GM19193 (cell line): ENCODE measurements around the gene FXYD4.

Source experiments
- POLR2A ChIP-seq: IDR thresholded peaks from 4 replicates; pipeline ENCODE4 v1.6.1; 2011; ENCODE audit not compliant: insufficient read depth, insufficient read length; ENCODE audit errors: extremely low read depth

The FXYD4 gene

DNA sequence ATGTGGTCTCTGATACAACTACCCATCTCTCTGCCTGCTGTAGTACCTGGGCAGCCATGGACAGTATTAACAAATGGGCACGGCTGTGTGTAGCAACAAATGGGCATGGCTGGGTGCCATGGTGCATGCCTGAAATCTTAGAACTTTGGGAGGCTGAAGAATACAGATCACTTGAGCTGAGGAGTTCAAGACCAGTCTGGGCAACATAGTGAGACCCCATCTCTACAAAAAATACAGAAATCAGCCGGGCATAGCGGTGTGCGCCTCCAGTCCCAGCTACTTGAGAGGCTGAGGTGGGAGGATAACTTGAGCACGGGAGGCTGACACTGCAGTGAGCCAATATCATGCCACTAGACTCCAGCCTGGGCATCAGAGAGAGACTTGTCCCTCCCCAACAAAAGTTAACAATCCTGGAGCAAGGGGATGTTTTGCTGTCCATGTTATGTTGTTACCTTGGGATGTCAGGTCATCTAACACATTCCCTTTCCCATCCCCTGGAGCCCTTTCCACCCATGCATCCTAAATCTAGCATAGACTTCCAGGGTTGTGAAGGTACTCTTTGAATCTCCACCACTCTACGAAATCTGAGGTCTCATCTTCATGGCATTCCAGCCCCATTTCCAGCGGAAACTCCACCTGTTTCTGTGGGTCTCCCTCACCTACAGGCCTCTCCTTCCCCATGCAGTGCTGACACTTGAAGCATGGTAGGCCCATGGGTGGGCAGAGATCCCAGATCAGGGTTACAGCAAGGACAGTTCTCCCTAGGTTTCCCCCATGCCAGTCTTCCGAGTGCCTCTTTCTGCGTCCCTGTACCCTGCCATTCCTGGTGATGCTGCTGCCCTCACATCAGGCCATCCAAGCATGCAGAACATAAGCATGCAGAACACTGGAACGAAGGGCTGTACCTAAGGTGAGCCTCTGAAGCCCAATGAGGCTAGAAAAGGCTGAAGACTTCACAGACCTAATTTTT is 13.1 kb downstream of the FXYD4 start:
- peak; percentile 51 for TF ChIP-seq POLR2A

DNA sequence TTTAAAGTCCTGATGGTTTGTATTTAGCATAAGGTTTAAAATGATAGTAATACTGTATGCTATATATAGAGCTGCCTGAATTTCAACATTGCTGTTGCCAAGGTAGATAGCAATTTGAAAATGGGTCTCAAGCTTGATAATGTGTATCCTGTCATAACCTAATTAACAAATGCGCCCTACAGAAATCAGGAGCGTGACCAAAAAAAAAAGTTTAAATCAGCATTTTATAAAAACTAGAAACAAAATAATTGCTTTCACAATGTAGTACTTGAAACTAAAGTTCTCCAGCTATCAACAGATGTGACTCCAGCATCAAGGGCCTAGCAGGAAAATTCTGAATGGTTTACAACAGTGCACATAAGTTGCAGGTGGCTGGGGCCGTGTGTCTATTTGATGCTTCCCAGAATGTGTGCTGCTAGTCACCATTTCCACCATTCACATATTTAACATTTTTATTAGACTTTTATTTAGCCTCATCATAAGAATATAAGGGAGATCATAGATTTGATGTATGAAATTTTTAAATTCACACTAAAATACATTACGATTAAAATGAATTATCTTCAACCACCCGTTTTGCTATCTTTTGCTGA is 14.1 kb downstream of the FXYD4 start:
- TF ChIP-seq POLR2A = no peak

DNA sequence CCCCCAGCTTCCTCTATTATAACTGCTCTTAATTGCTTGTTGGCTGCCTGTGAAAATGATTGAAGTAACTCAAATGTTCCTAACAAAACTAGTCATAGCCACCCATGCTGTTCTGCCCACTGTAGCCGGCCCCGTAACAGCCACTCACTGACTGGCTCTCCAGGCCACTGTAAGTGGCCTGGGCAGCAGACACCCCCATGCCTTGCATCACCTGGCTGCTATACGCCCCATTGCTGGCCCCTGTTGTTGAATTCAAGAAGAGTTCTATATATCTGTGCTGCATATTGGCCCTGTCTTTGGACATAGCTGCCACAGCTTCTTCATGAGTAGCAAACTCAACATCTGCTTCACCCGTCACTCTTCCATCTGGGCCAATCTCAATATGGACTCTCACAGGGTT is 15.1 kb downstream of the FXYD4 start:
- TF ChIP-seq POLR2A = no peak

DNA sequence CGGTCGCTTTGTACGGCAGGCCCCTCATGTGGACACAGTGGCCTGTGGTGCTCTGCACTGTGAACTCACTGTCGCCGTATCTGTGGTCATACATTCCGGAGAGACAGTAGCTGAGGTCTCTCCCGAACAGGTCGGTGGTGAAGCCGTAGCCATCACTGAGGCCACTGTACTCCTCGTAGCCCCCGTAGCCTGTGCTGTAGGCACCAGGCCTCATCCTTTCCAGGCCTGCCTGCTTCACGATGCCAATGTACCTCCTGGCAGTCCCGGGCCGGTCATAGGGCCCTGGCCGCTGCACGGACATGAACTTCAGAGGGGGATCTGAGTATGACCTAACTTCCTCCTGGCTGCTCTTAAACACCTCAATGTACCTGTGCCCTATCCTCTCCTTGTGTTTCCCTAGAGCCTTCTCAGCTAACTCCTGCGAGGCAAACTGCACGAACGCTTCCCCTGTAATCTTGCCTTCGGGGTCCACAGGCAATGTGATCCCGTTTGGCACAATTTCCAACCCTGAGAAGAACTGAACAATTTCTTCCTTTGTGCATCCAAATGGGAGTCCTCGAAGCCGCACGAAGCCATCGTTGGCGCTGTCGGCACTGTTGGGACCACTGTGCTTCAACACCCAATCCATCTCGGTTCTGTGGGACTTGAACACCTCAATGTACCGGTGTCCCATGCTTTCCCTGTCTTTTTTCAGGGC is 15.7 kb downstream of the FXYD4 start:
- no peak for TF ChIP-seq POLR2A

DNA sequence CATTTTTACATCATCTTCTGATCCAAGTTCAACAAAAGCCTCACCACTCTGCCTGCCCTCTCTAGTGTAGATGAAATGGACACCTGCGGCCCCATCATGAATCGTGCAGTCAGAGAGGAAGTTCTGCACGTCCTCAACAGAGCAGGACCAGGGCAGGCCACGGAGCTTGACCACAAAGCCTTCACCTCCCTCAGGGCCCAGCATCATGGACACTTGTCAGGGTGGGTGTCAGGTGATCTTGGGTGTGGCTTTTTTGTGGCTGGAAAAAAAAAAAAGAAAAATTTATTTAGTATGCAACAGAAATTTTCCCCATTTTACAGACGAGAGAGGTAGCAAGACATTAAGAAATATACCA is 16.2 kb downstream of the FXYD4 start:
- no peak for TF ChIP-seq POLR2A

DNA sequence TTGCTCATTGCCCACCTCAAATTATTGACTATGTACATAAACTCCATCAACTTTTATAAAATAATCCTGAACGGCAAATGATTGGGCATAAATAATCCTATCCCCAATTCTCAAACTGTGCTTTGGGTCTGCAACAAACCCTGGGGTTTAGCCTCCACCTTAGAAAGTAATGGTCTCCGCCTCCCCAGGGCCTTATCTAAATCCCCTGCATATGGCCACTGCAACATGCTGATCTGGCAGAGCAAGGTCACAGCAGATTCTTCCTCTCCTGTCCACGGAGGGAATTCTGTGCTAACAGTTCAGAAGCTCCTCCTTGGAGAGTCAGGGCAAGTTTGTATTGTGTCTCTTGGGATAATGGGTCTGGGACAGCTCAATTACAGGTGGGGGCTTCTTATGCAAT is 18.4 kb downstream of the FXYD4 start:
- TF ChIP-seq POLR2A = no peak

DNA sequence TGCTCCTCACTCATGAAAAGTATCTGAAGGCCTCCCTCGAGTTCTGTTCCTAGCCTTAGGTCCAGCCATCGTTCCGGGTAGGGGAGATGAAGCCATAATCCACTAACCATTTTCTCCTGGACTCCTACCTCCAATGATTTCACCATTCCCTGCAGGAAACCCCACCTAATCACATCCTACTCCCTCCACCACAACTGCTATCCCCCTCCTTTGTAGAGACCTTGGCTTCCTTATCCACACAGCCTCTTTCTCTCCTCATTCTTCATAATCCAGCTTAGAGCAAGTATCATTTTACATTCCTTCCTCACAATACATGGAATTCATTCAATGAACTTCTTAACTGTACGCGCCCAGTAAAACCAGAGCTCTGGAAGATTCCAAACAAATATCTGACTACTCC is 18.9 kb downstream of the FXYD4 start:
- TF ChIP-seq POLR2A = no peak

DNA sequence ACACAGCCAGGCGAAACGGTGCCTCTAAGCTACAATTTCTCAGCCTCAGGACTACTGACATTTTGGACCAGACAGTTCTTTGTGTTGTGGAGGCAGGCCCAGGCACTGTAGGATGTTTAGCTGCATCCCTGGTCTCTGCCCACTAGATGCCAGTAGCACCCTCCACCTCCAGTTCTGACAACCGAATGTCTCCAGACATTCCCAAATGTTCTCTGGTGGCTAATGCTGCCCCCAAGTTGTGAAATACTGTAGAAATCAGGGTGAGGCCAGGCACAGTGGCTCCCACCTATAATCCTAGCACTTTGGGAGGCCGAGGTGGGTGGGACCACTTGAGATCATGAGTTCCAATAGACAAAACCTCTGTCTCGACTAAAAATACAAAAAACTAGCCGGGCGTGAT is 19.3 kb downstream of the FXYD4 start:
- no peak for TF ChIP-seq POLR2A

DNA sequence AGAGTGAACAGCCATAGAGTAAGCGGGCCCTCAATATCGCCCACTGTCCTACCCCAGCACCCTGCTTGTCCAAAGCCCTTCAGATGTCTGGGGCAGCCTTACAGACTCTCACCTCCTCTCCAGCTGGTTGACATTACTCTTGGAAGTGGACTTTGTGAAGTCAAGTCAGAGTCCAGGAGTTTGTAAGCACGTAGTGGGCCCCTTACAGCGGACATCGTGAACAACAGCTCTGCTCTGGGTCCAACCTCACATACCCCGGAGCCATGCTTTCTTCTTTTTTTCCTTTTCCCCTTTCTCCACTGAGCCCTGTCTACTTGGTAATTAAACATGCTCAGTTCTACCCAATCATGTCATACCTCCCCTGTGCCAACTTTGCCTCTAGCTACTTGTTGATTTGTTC is 20.1 kb downstream of the FXYD4 start:
- no peak for TF ChIP-seq POLR2A

DNA sequence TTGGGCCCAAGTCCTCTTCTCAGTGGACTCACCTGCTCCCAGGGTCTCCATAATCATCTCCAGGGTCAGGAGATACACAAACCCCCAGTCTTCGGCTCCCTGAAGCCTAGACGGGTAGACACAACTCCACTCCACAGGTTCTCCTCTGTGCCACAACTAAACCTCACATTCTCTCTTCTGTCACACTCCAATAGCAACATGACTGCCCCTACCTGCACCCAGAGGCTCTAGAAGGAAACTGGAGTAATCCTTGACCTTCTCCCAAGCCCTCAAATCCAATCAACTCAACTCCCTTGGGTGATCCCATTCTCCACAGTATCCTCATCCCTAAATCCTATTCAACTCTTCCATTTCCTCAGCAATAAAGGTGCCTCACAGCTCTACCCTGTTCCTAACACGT is 21.3 kb downstream of the FXYD4 start:
- no peak for TF ChIP-seq POLR2A

DNA sequence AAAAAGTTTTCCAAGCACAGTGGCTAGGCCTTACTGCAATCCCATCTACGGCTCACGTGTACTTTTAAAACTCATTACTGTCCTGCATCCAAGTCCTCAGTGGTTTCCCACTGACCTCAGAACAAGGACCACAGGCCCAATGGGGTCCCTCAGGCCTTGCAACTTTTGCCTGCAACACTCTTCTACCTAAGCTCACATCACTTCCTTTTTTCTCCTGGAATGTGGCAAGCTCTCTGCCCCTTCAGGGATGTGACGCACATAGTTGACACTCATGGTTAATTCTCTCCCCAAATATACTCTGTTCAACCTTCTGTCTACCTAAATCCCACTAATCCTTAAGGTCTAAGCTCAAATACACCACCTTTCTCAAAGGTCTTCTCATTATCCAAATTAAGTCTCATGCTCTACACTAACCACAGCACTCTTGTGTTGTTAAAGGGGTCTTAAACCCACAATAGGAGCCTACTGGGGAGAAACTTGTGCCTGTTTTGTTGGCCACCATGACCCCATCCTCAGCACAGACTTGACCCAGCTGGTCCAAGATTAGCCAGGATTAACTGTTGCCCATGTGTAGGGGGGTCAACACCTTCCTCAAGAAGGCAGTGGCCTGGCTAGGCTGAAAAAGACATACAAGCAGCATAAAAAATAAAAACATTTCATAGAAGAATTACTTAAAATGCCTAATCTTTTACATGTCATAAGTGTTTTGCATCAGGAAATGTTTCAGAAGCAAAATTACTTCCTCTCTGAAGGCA is 22.3 kb downstream of the FXYD4 start:
- peak; percentile 17 for TF ChIP-seq POLR2A

DNA sequence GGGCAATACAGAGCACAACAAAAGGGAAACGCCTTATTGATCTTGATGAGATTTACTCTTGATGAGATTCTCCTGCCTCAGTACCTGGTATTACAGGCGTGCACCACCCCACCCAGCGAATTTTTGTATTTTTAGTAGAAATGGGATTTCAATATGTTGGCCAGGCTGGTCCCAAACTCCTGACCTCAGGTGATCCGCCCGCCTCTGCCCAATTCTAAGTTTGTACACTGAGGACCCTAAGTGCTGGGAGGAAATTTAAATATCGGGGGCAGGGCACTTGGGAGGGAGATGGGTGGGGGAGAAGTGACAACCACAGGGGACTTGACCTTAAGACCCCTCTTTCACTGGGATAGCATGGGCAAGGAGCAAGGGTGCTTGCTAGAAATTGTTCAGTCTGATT is 23.4 kb downstream of the FXYD4 start:
- no peak for TF ChIP-seq POLR2A

DNA sequence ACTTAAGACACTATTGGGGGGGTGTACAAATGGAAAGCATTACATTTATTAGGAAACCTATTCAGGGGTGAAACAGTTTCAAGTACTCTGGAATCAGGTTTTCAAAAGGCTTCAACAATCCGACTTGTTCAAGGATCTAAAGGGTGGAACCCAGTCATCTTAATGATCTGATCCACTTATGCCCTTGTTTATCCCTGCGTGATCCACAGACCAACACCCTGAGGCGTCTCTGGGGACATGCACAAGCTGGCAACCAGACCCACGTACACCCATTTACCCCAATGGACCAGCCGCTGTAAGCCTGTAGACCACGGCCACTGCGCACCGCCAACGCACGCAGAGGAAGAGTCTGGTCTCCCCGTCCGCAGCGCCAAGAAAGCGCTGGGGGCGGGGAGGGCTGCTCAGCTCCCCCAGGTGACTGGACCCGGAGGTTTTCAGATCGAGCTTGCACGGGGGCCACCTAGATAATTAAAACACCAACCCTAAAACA is 24.2 kb downstream of the FXYD4 start:
- TF ChIP-seq POLR2A = no peak

DNA sequence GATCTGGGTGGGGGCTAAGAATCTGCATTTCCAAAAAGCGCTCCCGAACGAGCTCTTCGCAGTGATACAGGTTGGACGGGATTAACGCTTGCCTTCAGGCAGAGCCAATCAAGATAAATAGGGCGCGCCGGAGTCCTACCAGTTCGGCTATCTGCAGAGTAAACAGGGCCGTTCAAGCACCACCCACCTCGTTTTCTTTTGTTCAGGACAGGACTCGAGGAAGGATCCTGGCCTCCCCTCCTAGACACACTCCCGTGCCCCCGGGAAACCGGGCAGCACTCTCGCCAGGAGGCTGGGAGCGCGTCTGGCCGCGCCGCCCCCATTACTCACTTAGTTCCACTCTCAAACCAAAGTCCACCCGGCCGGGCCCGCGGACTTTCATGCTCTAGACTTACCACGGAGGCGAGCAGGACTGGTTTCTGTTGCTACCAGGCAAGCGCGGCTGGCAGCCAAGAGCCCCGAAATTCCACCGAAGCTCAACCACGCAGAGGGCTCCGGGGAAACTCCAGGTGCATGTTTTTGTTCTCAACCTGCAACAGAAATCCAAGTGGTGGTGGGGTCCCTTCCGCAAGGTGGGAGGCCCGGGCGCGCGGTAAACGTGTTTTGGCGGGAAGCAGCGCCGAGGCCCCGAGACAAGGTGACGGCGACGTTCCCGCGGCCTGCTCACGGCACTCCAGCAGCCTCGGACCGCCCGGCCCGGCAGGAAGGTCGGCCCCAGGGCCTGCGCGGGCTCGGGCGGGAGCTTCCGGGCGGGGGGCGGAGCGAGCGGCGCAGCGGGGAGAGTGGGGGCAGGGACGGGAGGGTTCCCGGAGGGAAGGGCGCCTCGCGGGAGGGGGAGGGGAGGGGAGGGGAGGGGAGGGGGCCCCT is 24.9 kb downstream of the FXYD4 start:
- peak; percentile 42 for TF ChIP-seq POLR2A

DNA sequence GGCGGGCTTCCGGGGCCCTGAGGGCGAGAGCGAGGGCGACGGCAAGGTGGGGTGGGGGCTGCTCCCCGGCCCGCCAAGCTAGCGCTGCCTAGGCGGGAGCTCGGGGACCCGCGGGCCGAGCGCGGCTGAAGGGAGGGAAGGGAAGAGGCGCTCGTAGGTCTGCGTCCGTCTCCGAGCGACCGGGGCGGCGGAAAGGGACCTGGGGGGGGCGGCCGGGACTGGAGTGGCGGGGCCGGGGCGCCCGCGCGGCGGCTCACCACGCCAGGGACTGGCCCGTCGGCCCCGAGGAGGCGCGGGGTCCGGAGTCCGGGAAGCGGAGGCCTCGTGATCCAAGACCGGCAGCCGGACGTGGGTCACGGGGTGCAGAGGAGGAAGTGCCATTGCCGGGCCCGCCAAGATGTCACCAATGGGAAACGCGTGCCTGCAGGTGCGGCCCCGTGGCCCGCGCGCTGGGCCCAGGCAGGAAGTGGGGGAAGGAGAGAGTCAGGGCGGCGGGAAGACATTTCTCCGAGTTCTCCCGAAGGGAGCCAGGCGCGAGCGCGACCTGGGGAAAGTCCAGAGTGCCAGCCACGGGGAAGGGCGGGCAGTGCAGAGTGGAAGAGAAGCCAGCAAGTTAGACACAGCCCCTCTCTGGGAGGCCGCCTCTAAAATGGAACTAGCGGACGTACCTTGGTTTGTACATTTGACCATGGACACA is 25.6 kb downstream of the FXYD4 start:
- peak; percentile 66 for TF ChIP-seq POLR2A
